ENCODE data around the gene NUP37. TPM values are rescaled to one million over a fixed set of nuclear protein-coding genes. Genes with fewer than 3 reads are reported as not detected.

NUP37 gene
- polyA plus RNA-seq, 2 of the 4 experiments (the other 2 are of a cell fraction): 103 to 118 TPM

GRCh38 chr12:102053062-102053349, 66.9 kb downstream of the NUP37 start:
- ChIA-PET CTCF (no interaction called here), POLR2A (interaction anchor here (1.4 kb wide), 1 partner anchor 9 kb away, joined by 4 read pairs; the partner anchor contains the start of gene WASHC3)
- TF ChIP-seq KDM5A (IDR thresholded peaks at IDR 0.05) (no peak), CEBPB (IDR thresholded peaks at IDR 0.05) (no peak), ZC3H11A (IDR thresholded peaks at IDR 0.05) (no peak), ZSCAN20 (CRISPR knock-in tag; IDR thresholded peaks at IDR 0.05) (no peak), SMC3 (IDR thresholded peaks at IDR 0.05) (no peak), MYC (IDR thresholded peaks at IDR 0.05; ENCODE audit: borderline replicate concordance, low read length) (no peak), EHMT2 (IDR thresholded peaks at IDR 0.05; ENCODE audit: low read depth) (no peak), MAZ (IDR thresholded peaks at IDR 0.05; ENCODE audit: borderline replicate concordance, low read depth, low read length) (no peak), POLR2AphosphoS2 (conservative IDR thresholded peaks at IDR 0.05; ENCODE audit: low read length) (no peak)
- Histone ChIP-seq H3K27ac (no peak overlapping the region), H3K4me3 (no peak overlapping the region), H3K9me3 (no peaks in the 10 kb centered on the region), H3K4me1 (no peaks in the 10 kb centered on the region), H3K4me2 (no peak overlapping the region)
- no peak for FAIRE-seq
- DNase-seq (ENCODE audit: low read depth in 1 of 2, low spot score in 1 of 2): no peak
- ATAC-seq: no peak

- ATAC-seq: peak in 1 of 2 experiments; percentile 29; a peak in 1 of 6 replicates
- Histone ChIP-seq H3K4me1 (no peaks in the 10 kb centered on the region), H3K4me2 (no peak overlapping the region), H3K9me3 (no peaks in the 10 kb centered on the region), H3K27ac (no peak overlapping the region), H3K4me3 (no peak overlapping the region)
- POLR2A ChIA-PET: interaction anchor here (1.4 kb wide), 1 partner anchor 9 kb away, joined by 4 read pairs; the partner anchor contains the start of gene WASHC3
- FAIRE-seq: no peak
- DNase-seq (ENCODE audit: low read depth in 1 of 2, low spot score in 1 of 2): no peak
- WGBS (ENCODE audit: missing lambda C conversion rate): 88% methylated on average over 4 of the region's 4 CpGs
- TF ChIP-seq ZSCAN20 (CRISPR knock-in tag; IDR thresholded peaks at IDR 0.05) (no peak), EP300 (IDR thresholded peaks at IDR 0.05) (no peak), ELK1 (IDR thresholded peaks at IDR 0.05; ENCODE audit: low read depth, low read length) (no peak), FOXS1 (CRISPR knock-in tag; IDR thresholded peaks at IDR 0.05) (no peak), TP53 (CRISPR knock-in tag; IDR thresholded peaks at IDR 0.05) (no peak), GATA3 (IDR thresholded peaks at IDR 0.05; ENCODE audit: borderline replicate concordance) (no peak), HDAC2 (IDR thresholded peaks at IDR 0.05) (no peak), POLR2A (IDR thresholded peaks at IDR 0.05; ENCODE audit: low read length) (no peak), HEYL (CRISPR knock-in tag; IDR thresholded peaks at IDR 0.05) (no peak), CEBPB (IDR thresholded peaks at IDR 0.05) (no peak), ATOH8 (CRISPR knock-in tag; IDR thresholded peaks at IDR 0.05; ENCODE audit: low read depth) (no peak), KDM1A (IDR thresholded peaks at IDR 0.05; ENCODE audit: low read depth) (no peak), BHLHE40 (IDR thresholded peaks at IDR 0.05; ENCODE audit: low read depth, low read length) (no peak), CHD4 (IDR thresholded peaks at IDR 0.05; ENCODE audit: borderline replicate concordance) (no peak), CTCF (IDR thresholded peaks at IDR 0.05) (no peak)
- CTCF ChIA-PET: interaction anchor here (1.2 kb wide), 1 partner anchor 8 kb away, joined by 3 read pairs; no protein-coding TSS in a partner anchor
Measured at GRCh38 chr12:102052192-102053061, 67.5 kb downstream of the NUP37 start.
